Tibial nerve (tissue), 4 donors: ENCODE data around the gene CTSF.

Experiments
- CTCF ChIP-seq, 5 experiments: fragments of 200-600 bp in 3 of 5; fragments of 450-650 bp in 2 of 5; sonication (generic) in 3 of 5; IDR thresholded peaks; one replicate each; pipeline ENCODE4 v1.5.1; 2016 to 2019; ENCODE audit warnings: antibody characterized with exemption in 5 of 5, mild to moderate bottlenecking in 3 of 5, moderate library complexity in 2 of 5
- EP300 ChIP-seq, 2 donors: sonication (generic); formaldehyde crosslinking; IDR thresholded peaks; one replicate each; pipeline ENCODE4 v1.6.1; 2017; ENCODE audit warnings: antibody characterized with exemption in 2 of 2, mild to moderate bottlenecking in 1 of 2

- TF ChIP-seq CTCF (IDR thresholded peaks at IDR 0.05) (no peak), EP300 (IDR thresholded peaks at IDR 0.05) (no peak)
Observed at GRCh38 chr11:66539870-66540213, 28.6 kb downstream of the CTSF start.
